H1 (cell line): ENCODE measurements around the gene PDE8B. TPM values are rescaled to one million over a fixed set of nuclear protein-coding genes. Genes with fewer than 3 reads are reported as not detected.

Experiments
- CTCF ChIA-PET: fragments of 300-600 bp; sonication (Branson Sonifier 250); formaldehyde crosslinking; loops from one replicate; lab custom pipeline; 2021; ENCODE audit not compliant: partially characterized antibody; lab: Charles Lee
- POLR2A ChIA-PET: fragments of 300-600 bp; sonication (Branson Sonifier 250); formaldehyde crosslinking; loops from one replicate; lab custom pipeline; 2021; ENCODE audit warnings: inconsistent platforms; ENCODE audit not compliant: partially characterized antibody; lab: Charles Lee
- DNase-seq, 2 experiments: peaks; one replicate each; pipeline versions ENCODE4 v3.0.0 to v3.0.0-alpha.2; 2010 to 2022; ENCODE audit warnings: low spot score in 2 of 2, low read depth in 1 of 2, mixed read lengths in 1 of 2
- FAIRE-seq: peaks from 2 replicates; lab custom pipeline; 2011; peaks lifted over from hg19 to GRCh38; lab: Jason Lieb, UNC
- H2AFZ ChIP-seq: 2 replicates; pipeline ENCODE4 v1.8.1; 2012; ENCODE audit warnings: low read length, inconsistent platforms
- H2AK5ac ChIP-seq: 2 replicates; pipeline ENCODE4 v1.6.1; 2013; ENCODE audit warnings: low read depth, low read length
- H2BK120ac ChIP-seq: replicated peaks from 2 replicates; pipeline ENCODE3; 2013; ENCODE audit warnings: low read depth, low read length, inconsistent platforms
- H2BK12ac ChIP-seq: 2 replicates; pipeline ENCODE4 v1.6.1; 2013; ENCODE audit warnings: low read depth, low read length
- H2BK15ac ChIP-seq: 2 replicates; pipeline ENCODE4 v1.6.1; 2013; ENCODE audit warnings: low read length
- H2BK20ac ChIP-seq: 2 replicates; pipeline ENCODE4 v1.6.1; 2013; ENCODE audit warnings: low read length
- H2BK5ac ChIP-seq: 2 replicates; pipeline ENCODE4 v1.6.1; 2013; ENCODE audit warnings: low read depth, low read length
- H3K14ac ChIP-seq: 2 replicates; pipeline ENCODE4 v1.6.1; 2013; ENCODE audit warnings: inconsistent platforms; ENCODE audit not compliant: insufficient read length
- H3K18ac ChIP-seq: 2 replicates; pipeline ENCODE4 v1.6.1; 2013; ENCODE audit warnings: low read length; ENCODE audit errors: extremely low read depth
- H3K23ac ChIP-seq: 2 replicates; pipeline ENCODE4 v1.6.1; 2013; ENCODE audit warnings: inconsistent platforms; ENCODE audit not compliant: insufficient read length
- H3K23me2 ChIP-seq: 2 replicates; pipeline ENCODE4 v1.6.1; 2013; ENCODE audit warnings: low read depth, low read length
- H3K27ac ChIP-seq: 2 replicates; pipeline ENCODE4 v1.6.1; 2011; ENCODE audit warnings: low read depth, low read length, inconsistent platforms
- H3K27me3 ChIP-seq, 4 experiments: replicated peaks in 1 of 4; 1 replicate in 1 of 4; 2 replicates in 3 of 4; pipeline versions ENCODE4 v1.6.1 to v1.8.1; 2011 to 2013; ENCODE audit warnings: low read length in 3 of 4, mild to moderate bottlenecking in 3 of 4, inconsistent platforms in 2 of 4, mixed read lengths in 2 of 4, moderate library complexity in 1 of 4; ENCODE audit not compliant: control insufficient read depth in 3 of 4, insufficient read depth in 3 of 4; ENCODE audit errors: extremely low read depth in 1 of 4
- H3K36me3 ChIP-seq, 4 experiments: 2 replicates each; pipeline versions ENCODE4 v1.6.1 to v1.8.1; 2011 to 2013; ENCODE audit warnings: mild to moderate bottlenecking in 4 of 4, low read length in 3 of 4, moderate library complexity in 2 of 4, control low read depth in 1 of 4, inconsistent platforms in 1 of 4; ENCODE audit not compliant: insufficient read depth in 4 of 4, control insufficient read depth in 2 of 4
- H3K4ac ChIP-seq: replicated peaks from 2 replicates; pipeline ENCODE3; 2013; ENCODE audit warnings: low read length, low read depth, mixed read lengths, inconsistent platforms; ENCODE audit not compliant: insufficient read length
- H3K4me1 ChIP-seq, 4 experiments: replicated peaks in 1 of 4; 1 replicate in 1 of 4; 2 replicates in 3 of 4; pipeline versions ENCODE4 v1.6.1 to v1.8.1; 2011 to 2013; ENCODE audit warnings: low read length in 3 of 4, inconsistent platforms in 2 of 4, mixed read lengths in 1 of 4; ENCODE audit not compliant: insufficient read depth in 4 of 4, control insufficient read depth in 3 of 4
- H3K4me2 ChIP-seq, 2 experiments: 2 replicates each; pipeline versions ENCODE4 v1.6.1 to v1.8.1; 2011 to 2013; ENCODE audit warnings: low read depth in 2 of 2, low read length in 2 of 2, control low read depth in 1 of 2, inconsistent platforms in 1 of 2, mild to moderate bottlenecking in 1 of 2; ENCODE audit not compliant: insufficient read depth in 1 of 2
- H3K4me3 ChIP-seq, 4 experiments: fragments of 200-600, 300-600 bp in 1 of 4; sonication (generic), shearing (Covaris generic), sonication (Bioruptor Twin) in 1 of 4; 2 replicates each; pipeline versions ENCODE4 v1.5.1 to v1.8.1; 2011 to 2016; ENCODE audit warnings: low read length in 4 of 4, low read depth in 3 of 4, control low read depth in 2 of 4, inconsistent platforms in 2 of 4, mild to moderate bottlenecking in 2 of 4, mixed read lengths in 1 of 4, moderate library complexity in 1 of 4; ENCODE audit not compliant: insufficient read depth in 2 of 4; ENCODE audit errors: extremely low read depth in 1 of 4
- H3K56ac ChIP-seq: replicated peaks from 2 replicates; pipeline ENCODE3; 2013; ENCODE audit warnings: low read depth, mild to moderate bottlenecking, mixed read lengths, low read length, inconsistent platforms; ENCODE audit not compliant: insufficient read length
- H3K79me1 ChIP-seq: 2 replicates; pipeline ENCODE4 v1.6.1; 2013; ENCODE audit warnings: low read depth, low read length, control low read depth
- H3K79me2 ChIP-seq, 2 experiments: 2 replicates each; pipeline versions ENCODE4 v1.6.1 to v1.8.1; 2012 to 2013; ENCODE audit warnings: low read length in 2 of 2, mild to moderate bottlenecking in 2 of 2, inconsistent platforms in 1 of 2; ENCODE audit not compliant: insufficient read depth in 2 of 2, control insufficient read depth in 1 of 2
- H3K9ac ChIP-seq, 4 experiments: replicated peaks in 1 of 4; 1 replicate in 1 of 4; 2 replicates in 3 of 4; pipeline versions ENCODE4 v1.6.1 to v1.8.1; 2011 to 2013; ENCODE audit warnings: low read depth in 3 of 4, low read length in 3 of 4, control low read depth in 2 of 4, mild to moderate bottlenecking in 2 of 4, moderate library complexity in 2 of 4, inconsistent platforms in 1 of 4; ENCODE audit errors: extremely low read depth in 1 of 4
- H3K9me3 ChIP-seq, 2 experiments: 2 replicates each; pipeline versions ENCODE4 v1.6.1 to v1.8.1; 2012 to 2013; ENCODE audit warnings: mild to moderate bottlenecking in 2 of 2, moderate library complexity in 2 of 2, control low read depth in 1 of 2, inconsistent platforms in 1 of 2, low read depth in 1 of 2, low read length in 1 of 2, mixed read lengths in 1 of 2; ENCODE audit not compliant: insufficient read depth in 2 of 2
- H4K20me1 ChIP-seq, 2 experiments: replicated peaks in 1 of 2; 2 replicates each; pipeline versions ENCODE3 to v1.8.1; 2011 to 2013; ENCODE audit warnings: inconsistent platforms in 2 of 2, low read length in 2 of 2, mild to moderate bottlenecking in 1 of 2; ENCODE audit not compliant: insufficient read depth in 2 of 2, control insufficient read depth in 1 of 2
- H4K5ac ChIP-seq: 2 replicates; pipeline ENCODE4 v1.6.1; 2013; ENCODE audit warnings: low read length, low read depth, mixed read lengths, inconsistent platforms; ENCODE audit not compliant: insufficient read length
- H4K8ac ChIP-seq: 2 replicates; pipeline ENCODE4 v1.8.0; 2013; ENCODE audit warnings: mild to moderate bottlenecking, moderate library complexity, low read length, inconsistent platforms; ENCODE audit not compliant: insufficient read depth; ENCODE audit errors: extremely low read depth
- H4K91ac ChIP-seq: replicated peaks from 2 replicates; pipeline ENCODE3; 2013; ENCODE audit warnings: low read length, mixed read lengths, inconsistent platforms; ENCODE audit not compliant: insufficient read length
- CHD2 ChIP-seq: IDR thresholded peaks from 2 replicates; pipeline ENCODE4 v1.6.1; 2012; ENCODE audit warnings: low read length, improper control_type of control experiment
- CTCF ChIP-seq, 3 experiments: IDR thresholded peaks; 1 replicate in 2 of 3; 2 replicates in 1 of 3; pipeline versions ENCODE4 v1.5.1 to v1.6.1; 2011; ENCODE audit warnings: low read length in 3 of 3, mild to moderate bottlenecking in 3 of 3, inconsistent platforms in 2 of 3, low read depth in 1 of 3, moderate library complexity in 1 of 3; ENCODE audit not compliant: insufficient read depth in 1 of 3; ENCODE audit errors: control extremely low read depth in 1 of 3
- EGR1 ChIP-seq: IDR thresholded peaks from 2 replicates; pipeline ENCODE4 v1.6.1; 2011; ENCODE audit warnings: low read depth, low read length, borderline replicate concordance
- HDAC2 ChIP-seq, 2 experiments: fragments of 300-600 bp in 1 of 2; sonication (generic) in 1 of 2; IDR thresholded peaks; 2 replicates each; pipeline ENCODE4 v1.6.1; 2011 to 2012; ENCODE audit warnings: low read depth in 2 of 2, low read length in 2 of 2, mild to moderate bottlenecking in 2 of 2, moderate library complexity in 2 of 2, borderline replicate concordance in 1 of 2, inconsistent platforms in 1 of 2
- JUND ChIP-seq: IDR thresholded peaks from 2 replicates; pipeline ENCODE4 v1.6.1; 2011; ENCODE audit warnings: mild to moderate bottlenecking, improper control_type of control experiment, low read length
- MAX ChIP-seq: IDR thresholded peaks from 2 replicates; pipeline ENCODE4 v1.6.1; 2012; ENCODE audit warnings: inconsistent platforms
- NRF1 ChIP-seq: IDR thresholded peaks from 2 replicates; pipeline ENCODE4 v1.6.1; 2011; ENCODE audit warnings: mild to moderate bottlenecking, low read depth, low read length, improper control_type of control experiment
- RNF2 ChIP-seq: fragments of 200-900, 300-1000 bp; sonication (generic); IDR thresholded peaks from 2 replicates; pipeline ENCODE4 v1.7.1; 2016; ENCODE audit warnings: borderline replicate concordance, low read depth, mild to moderate bottlenecking, antibody characterized with exemption, low read length; ENCODE audit not compliant: poor library complexity, severe bottlenecking; ENCODE audit errors: missing control alignments
- SP4 ChIP-seq: IDR thresholded peaks from 2 replicates; pipeline ENCODE4 v1.6.1; 2012; ENCODE audit warnings: low read length, inconsistent platforms
- YY1 ChIP-seq: IDR thresholded peaks from 2 replicates; pipeline ENCODE4 v1.6.1; 2011; ENCODE audit warnings: low read depth, mild to moderate bottlenecking, low read length
- ZNF274 ChIP-seq: IDR thresholded peaks from 2 replicates; pipeline ENCODE4 v1.7.0; 2012; ENCODE audit warnings: low read length, borderline replicate concordance; ENCODE audit errors: extremely low read depth
- WGBS, 2 experiments: shearing (Covaris generic) in 1 of 2; methylation state at CpG; one replicate each; pipeline versions ENCODE4 v1.1.6 to v1.1.7; 2013 to 2015; ENCODE audit warnings: low lambda C conversion rate in 2 of 2, mixed read lengths in 2 of 2, inconsistent platforms in 1 of 2, low coverage in 1 of 2, missing lambda C conversion rate in 1 of 2; ENCODE audit not compliant: insufficient replicate concordance in 2 of 2, insufficient coverage in 1 of 2, insufficient read length in 1 of 2; ENCODE audit errors: extremely low coverage in 1 of 2, missing lambda C conversion rate in 1 of 2; 5-methylcytosine and 5-hydroxymethylcytosine counted together
- polyA plus RNA-seq, 7 experiments: library from polyadenylated mRNA; depleted of rRNA in 3 of 7; stranded (reverse) in 5 of 7; unstranded in 2 of 7; fragments of >200 nt in 5 of 7; fragments of 200-250 nt in 2 of 7; gene quantifications; 1 replicate in 5 of 7; 2 replicates in 1 of 7; 4 replicates in 1 of 7; pipeline versions ENCODE4 v1.2.1 to v1.2.3, GENCODE V29; 2011 to 2013; ENCODE audit warnings: missing spikeins in 2 of 7, mixed read lengths in 2 of 7
- total RNA-seq: library from RNA; stranded (reverse); fragmentation: NEBNext Ultra II Directional; extraction: Animal tissue kit (Norgen Biotek cat#: 25700); gene quantifications from 2 replicates; pipeline ENCODE4 v1.2.1, GENCODE V29; 2021

PDE8B gene
- total and polyA plus RNA-seq, 2 of the 8 experiments (the other 6 are each of a cell fraction or from before 2014, with no cell fraction given) = 0.32 to 1.1 TPM

DNA sequence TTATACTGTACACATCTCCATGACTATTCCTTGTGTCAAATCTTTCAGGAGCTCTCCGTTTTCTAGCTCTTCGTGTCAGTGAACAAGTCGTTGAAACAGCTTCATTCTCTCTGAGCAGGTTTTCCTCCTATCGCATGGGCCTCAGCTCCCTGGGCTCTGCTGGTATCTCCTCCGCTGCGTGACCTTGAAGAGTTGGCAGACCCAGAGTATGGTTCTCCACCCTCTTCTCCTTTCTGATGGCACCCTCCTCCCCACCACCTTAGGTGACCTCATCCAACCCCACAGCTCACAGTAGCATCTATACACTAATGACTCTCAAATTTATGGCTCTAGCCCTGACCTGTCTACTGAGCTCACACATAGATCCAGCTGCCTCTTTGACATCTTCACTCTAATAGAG, 36.0 kb upstream of the PDE8B start:
- H2AFZ ChIP-seq = no peak overlapping the region
- H3K23ac ChIP-seq = no peak overlapping the region
- WGBS, 2 experiments = 83% methylated on average over 6 of the region's 6 CpGs; no CpG with 5 or more reads in 1 of the 2 experiments
- H2BK5ac ChIP-seq = no peak overlapping the region
- no peaks in the 10 kb centered on the region for H3K36me3 ChIP-seq
- H3K4me3 ChIP-seq = no peak overlapping the region
- H3K79me2 ChIP-seq = no peaks in the 10 kb centered on the region
- H3K56ac ChIP-seq = no peak overlapping the region
- no peaks in the 10 kb centered on the region for H3K9me3 ChIP-seq
- H3K23me2 ChIP-seq = no peaks in the 10 kb centered on the region
- H4K91ac ChIP-seq = no peak overlapping the region
- H3K79me1 ChIP-seq = no peaks in the 10 kb centered on the region
- no peak overlapping the region for H2AK5ac ChIP-seq
- no peak for FAIRE-seq
- no peak overlapping the region for H2BK12ac ChIP-seq
- H2BK20ac ChIP-seq = no peak overlapping the region
- no peak overlapping the region for H2BK15ac ChIP-seq
- H4K20me1 ChIP-seq = no peaks in the 10 kb centered on the region
- H4K8ac ChIP-seq = no peak overlapping the region
- H2BK120ac ChIP-seq = no peak overlapping the region
- peaks cover 0 to 3% (median 1%) of the 10 kb centered on the region in 4 experiments; a peak in 2 of 7 replicates for H3K27me3 ChIP-seq
- H3K9ac ChIP-seq = no peak overlapping the region
- H3K18ac ChIP-seq = no peak overlapping the region
- H3K4me2 ChIP-seq = no peak overlapping the region
- no peak overlapping the region for H4K5ac ChIP-seq
- ChIA-PET POLR2A (interaction anchor here (0.6 to 1.4 kb wide), 4 partner anchors 10 to 22 kb away, joined by 3 read pairs; no protein-coding TSS in a partner anchor), CTCF (interaction anchor here (0.9 to 1.3 kb wide), 5 partner anchors 19 to 351 kb away, joined by 3 to 4 read pairs (median 3); no protein-coding TSS in a partner anchor)
- no peak overlapping the region for H3K14ac ChIP-seq
- no peak for DNase-seq
- H3K27ac ChIP-seq = no peak overlapping the region
- peaks cover 0 to 6% (median 0%) of the 10 kb centered on the region in 4 experiments; a peak in 1 of 7 replicates for H3K4me1 ChIP-seq
- H3K4ac ChIP-seq = no peak overlapping the region
- TF ChIP-seq CHD2 (no peak), YY1 (no peak), EGR1 (no peak), ZNF274 (no peak), HDAC2 (IDR thresholded peaks at IDR 0.05; ENCODE audit: borderline replicate concordance in 1 of 2, low read depth in 2 of 2, low read length in 2 of 2) (no peak), RNF2 (no peak), JUND (no peak), CTCF (IDR thresholded peaks at IDR 0.05; ENCODE audit: control extremely low read depth in 1 of 3, insufficient read depth in 1 of 3, low read depth in 1 of 3, low read length in 3 of 3) (no peak), NRF1 (no peak), MAX (no peak), SP4 (no peak)
